ENCODE measurements around the gene FAAH.

Gene FAAH

GRCh38 chr1:46401154-46401913 lies 7.2 kb downstream of the FAAH start:
- no peak for DNase-seq (ENCODE audit: low read depth in 2 of 2)

GRCh38 chr1:46401964-46402626 lies 8.0 kb downstream of the FAAH start:
- DNase-seq (ENCODE audit: low read depth in 2 of 2), result no peak

GRCh38 chr1:46403916-46404315 lies 9.8 kb downstream of the FAAH start:
- DNase-seq (ENCODE audit: low read depth in 2 of 2), result no peak

GRCh38 chr1:46404482-46405196 lies 10.5 kb downstream of the FAAH start:
- DNase-seq (ENCODE audit: low read depth in 2 of 2), result no peak

GRCh38 chr1:46405197-46405555 lies 11.1 kb downstream of the FAAH start:
- DNase-seq (ENCODE audit: low read depth in 2 of 2), result no peak

- no peak for DNase-seq (ENCODE audit: low read depth in 2 of 2)
Observed at GRCh38 chr1:46405724-46406123, 11.6 kb downstream of the FAAH start.

- DNase-seq (ENCODE audit: low read depth in 2 of 2), result no peak
Observed at GRCh38 chr1:46406881-46407608, 12.9 kb downstream of the FAAH start.

GRCh38 chr1:46407636-46408035 lies 13.5 kb downstream of the FAAH start:
- DNase-seq (ENCODE audit: low read depth in 2 of 2), result no peak

- no peak for DNase-seq (ENCODE audit: low read depth in 2 of 2)
Observed at GRCh38 chr1:46408356-46409062, 14.4 kb downstream of the FAAH start.

- DNase-seq (ENCODE audit: low read depth in 2 of 2), result no peak
Observed at GRCh38 chr1:46409063-46409372, 14.9 kb downstream of the FAAH start.

GRCh38 chr1:46410156-46411009 lies 16.3 kb downstream of the FAAH start:
- no peak for DNase-seq (ENCODE audit: low read depth in 2 of 2)

- DNase-seq (ENCODE audit: low read depth in 2 of 2), result no peak
Observed at GRCh38 chr1:46411010-46411405, 16.9 kb downstream of the FAAH start.

- DNase-seq (ENCODE audit: low read depth in 2 of 2), result no peak
Observed at GRCh38 chr1:46411601-46412341, 17.7 kb downstream of the FAAH start.

- no peak for DNase-seq (ENCODE audit: low read depth in 2 of 2)
Observed at GRCh38 chr1:46412893-46413595, 18.9 kb downstream of the FAAH start.

GRCh38 chr1:46413596-46413985 lies 19.5 kb downstream of the FAAH start:
- DNase-seq (ENCODE audit: low read depth in 2 of 2), result no peak

- no peak for DNase-seq (ENCODE audit: low read depth in 2 of 2)
Observed at GRCh38 chr1:46415514-46415913, 21.4 kb downstream of the FAAH start.

- no peak for DNase-seq (ENCODE audit: low read depth in 2 of 2)
Observed at GRCh38 chr1:46418976-46419375, 24.9 kb downstream of the FAAH start.

GRCh38 chr1:46420533-46420915 lies 26.4 kb downstream of the FAAH start:
- DNase-seq (ENCODE audit: low read depth in 2 of 2), result no peak

- no peak for DNase-seq (ENCODE audit: low read depth in 2 of 2)
Observed at GRCh38 chr1:46421739-46422138, 27.6 kb downstream of the FAAH start.

All from activated CD8-positive, alpha-beta memory T cell treated with anti-CD3 and anti-CD28 coated beads for 4 hours (primary cell).